ENCODE measurements around the gene SPG7.
A peak's percentile ranks its signal among the peaks of the same experiment; 100 is the strongest.

The SPG7 gene

DNA sequence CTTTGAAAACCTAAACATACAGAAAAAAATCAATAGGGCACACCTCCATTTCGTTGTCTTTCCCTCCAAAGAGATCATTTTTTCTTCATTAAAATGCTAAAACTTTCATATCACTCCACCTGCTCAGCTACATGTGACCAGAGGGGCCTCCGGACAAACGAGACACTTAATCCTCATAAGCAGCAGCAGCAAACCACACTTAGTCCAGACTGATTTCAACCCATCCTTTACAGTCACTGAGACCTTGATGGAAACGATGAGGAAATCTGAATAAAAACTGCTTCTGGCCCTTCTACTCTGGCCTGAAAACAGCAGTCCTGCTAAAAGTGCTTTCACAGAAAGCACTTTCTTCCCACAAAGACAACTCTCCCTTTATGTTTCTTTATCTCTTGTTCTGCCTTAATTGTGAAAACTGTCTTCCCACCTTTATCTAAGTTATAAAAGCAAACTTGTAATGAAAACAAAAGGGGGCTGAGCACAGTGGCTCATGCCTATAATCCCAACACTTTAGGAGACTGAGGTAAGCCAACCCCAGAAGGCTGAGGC is 22.4 kb upstream of the SPG7 start:
- DNase-seq (ENCODE audit: low read depth in 2 of 2): no peak

DNA sequence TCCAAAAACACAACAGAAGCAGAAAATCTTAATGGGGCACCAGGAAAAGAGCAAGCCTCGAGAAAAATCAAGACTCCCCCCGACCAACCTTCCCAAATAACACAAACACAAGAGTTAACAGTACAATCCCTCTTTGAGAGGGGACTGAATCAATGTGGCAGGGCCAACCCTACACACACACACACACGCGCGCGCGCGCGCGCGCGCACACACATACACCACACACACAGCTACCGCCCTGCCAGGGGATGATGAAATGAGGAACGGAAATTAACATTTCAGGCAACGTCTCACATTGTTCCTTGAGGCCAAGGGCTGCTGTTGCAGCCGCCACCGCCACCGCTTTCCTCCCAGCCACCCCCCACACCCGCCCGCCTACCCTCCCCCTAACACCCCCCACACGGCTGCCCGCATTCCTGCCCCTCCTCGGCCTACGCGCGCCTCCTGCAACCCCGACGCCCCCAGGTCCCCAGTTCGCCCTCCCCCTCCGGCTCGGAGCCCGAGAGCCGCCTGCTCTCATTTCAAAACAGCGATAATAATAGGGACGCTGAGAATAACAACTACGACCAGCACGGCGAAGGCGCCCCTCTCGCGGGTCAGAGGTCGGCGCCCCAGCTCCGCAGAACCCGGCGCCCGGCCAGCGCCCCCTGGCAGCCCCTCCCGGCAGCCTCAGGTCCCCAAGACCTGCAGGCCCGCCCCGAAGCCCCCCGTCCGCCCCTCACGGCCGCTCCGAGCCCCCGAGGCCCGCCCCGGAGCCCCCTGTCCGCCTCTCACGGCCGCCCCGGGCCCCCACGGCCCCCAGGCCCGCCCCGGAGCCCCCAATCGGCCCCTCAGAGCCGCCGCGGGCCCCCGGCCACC is 18.9 kb upstream of the SPG7 start:
- DNase-seq (ENCODE audit: low read depth in 2 of 2): peak; percentile 64 to 68

DNA sequence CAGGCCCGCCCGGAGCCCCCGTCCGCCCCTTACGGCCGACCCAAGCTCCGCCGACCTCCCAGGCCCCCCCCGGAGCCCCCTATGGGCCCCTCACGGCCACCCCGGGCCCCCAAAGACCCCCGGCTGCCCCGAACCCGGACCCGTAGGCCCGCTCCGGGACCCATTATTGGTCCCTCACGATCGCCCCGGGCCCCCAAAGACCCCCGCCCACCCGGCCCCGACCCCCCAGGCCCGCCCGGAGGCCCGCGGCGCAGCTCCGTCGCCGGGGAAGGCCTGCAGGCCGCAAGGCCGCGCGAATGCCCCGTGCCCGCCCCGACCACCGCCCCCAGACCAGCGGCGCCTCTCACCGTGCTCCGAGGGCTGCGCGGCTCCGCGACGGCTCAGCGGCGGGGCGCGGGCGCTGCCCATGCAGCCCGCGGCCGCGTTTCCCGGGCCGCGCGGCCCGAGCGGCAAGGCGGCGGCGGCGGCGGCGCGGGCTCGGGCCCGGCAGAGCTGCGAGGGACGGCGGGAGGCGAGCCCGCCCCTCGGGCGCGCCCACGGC is 18.2 kb upstream of the SPG7 start:
- no peak for DNase-seq (ENCODE audit: low read depth in 2 of 2)

DNA sequence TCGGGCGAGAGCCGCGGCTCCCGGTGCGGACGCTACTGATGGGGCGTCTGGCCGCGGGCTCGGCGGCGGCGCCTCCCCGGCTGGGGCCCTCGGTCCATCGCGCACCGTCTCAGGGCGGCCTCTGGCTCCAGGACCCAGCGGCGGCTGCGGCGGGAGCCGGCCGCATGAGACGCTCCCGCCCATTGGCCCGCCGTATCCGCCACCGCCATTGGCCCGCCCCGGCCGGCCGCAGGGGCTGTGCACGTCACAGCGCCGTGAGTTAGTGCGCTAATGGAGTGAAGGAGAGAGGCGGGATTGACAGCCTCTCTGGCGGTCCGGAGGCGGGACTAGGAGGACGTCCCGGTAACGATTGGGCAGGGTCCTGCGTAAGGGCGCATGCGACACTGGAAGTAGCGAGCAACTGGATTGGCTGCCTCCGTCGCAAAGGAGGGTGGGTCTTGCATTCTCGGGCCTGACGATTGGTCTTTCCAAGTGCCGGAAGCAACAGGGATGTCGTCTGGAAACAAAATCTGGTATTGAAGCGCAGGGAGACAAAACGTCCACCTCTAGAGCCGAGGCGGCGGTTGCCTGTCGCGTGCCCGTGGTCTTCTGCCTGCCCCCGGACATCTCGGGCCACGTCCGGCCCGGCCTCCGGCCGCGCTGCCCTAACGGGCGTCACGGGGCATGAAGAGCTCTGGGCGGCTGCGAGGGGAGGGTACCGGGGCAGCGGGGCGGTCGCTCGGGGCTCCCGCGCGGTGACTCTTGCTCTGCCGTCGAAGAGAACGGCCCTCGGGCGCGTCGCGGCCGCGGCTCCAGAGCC is 17.6 kb upstream of the SPG7 start, which contains the start of gene ANKRD11:
TSS of gene ANKRD11 (minus strand) at position 123 of the 799 bp plus-strand sequence. CDS start 173,542 bp downstream, outside the sequence.
- peak; percentile 94 to 95 for DNase-seq (ENCODE audit: low read depth in 2 of 2)

DNA sequence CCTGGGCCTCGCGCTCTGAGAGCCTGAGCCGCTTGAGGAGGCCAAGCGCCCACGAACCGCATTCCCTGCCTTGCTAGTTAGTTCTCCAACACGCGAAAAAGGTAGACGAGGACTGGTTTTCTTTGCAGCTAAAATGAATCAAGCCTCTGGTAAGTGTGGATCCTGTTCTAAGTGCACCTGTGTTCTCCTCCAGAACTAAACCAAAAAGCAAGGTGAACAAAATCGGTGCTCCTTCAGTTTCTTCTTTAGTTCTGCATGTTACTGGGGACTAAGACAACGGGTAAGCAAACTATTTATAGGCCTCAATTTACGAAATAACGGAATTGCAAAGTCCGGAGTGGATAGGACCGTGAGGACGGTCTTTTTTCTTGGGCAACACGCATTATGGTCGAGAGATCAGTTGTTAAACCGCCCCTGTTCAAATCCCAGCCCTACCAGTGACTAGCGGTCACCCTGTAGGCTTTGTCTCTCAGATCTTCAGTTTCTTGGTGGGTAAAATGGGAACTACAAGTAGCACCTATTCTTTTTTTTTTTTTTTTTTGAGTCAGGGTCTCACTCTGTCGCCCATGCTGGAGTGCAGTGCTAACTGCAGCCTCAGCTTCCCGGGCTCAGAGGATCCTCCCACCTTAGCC is 16.8 kb upstream of the SPG7 start:
- DNase-seq (ENCODE audit: low read depth in 2 of 2): no peak

DNA sequence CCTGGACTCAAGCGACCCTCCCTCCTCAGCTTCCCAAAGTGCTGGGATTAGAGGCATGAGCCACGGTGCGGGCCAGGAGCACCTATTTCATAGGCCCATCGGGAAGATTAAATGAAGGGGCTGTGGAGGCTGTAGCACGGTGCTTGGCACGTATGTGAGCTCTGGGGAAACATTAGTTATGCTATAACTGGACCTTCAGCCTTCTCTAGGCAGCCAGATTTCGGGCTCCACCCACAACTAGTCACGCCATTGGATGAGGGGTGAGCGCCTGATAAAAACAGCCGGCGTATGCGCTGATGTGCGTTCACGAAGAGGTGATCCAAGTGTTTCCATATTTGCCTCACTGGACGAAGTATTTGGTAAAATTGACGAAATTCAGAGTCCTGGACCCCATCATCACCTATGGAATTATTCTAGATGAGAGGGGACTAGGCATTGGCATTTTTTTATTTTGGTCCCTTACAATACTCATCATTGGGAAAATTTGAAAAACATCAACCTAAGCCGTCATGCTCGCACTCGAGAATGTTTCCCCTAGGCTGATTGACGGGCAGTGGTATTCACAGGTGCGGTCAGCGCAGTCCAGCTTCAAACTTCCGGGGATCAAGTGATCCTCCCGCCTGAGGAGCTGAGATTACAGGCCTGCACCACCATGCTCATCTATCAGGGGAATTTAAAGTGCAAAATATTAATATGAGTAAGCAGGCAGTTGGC is 16.1 kb upstream of the SPG7 start:
- no peak for DNase-seq (ENCODE audit: low read depth in 2 of 2)

DNA sequence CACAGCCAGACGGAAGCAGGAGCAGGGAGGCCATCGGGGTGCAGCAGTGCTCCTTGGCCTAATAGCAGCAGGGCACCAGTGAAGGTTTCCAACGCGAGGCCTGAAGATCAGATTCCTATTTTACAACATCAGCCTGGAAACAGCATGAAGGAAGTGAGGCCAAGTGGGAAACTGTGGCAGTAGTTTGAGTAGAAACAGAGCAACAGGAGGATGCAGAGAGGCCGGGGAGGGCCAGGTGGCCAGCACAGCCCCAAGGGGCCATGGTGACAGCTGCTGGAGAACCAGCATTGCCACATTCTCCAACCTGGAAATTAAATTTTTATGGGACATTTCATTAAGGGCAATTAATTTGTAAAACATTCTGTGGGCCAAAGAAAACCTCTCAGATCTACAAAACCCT is 14.4 kb upstream of the SPG7 start:
- no peak for DNase-seq (ENCODE audit: low read depth in 2 of 2)

DNA sequence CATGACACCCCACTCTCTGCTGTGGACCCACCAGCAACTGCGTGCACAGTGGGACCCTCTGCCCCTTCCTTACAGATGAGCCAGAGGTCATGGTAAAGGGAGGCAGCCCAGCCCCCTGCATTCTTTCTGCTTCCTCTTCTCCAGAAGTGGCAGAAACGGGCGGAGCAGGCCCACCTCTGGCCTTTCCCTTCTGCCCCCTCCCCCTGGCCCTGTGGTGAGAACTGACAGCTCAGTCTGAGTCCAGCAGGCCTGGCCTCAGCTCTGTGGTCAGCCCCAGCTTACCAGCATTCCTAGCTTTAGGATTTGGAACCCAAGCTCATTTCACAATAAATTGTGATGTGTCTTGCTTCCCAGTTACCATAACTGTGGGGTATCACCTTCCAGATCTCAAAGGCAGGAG is 13.1 kb upstream of the SPG7 start:
- no peak for DNase-seq (ENCODE audit: low read depth in 2 of 2)

DNA sequence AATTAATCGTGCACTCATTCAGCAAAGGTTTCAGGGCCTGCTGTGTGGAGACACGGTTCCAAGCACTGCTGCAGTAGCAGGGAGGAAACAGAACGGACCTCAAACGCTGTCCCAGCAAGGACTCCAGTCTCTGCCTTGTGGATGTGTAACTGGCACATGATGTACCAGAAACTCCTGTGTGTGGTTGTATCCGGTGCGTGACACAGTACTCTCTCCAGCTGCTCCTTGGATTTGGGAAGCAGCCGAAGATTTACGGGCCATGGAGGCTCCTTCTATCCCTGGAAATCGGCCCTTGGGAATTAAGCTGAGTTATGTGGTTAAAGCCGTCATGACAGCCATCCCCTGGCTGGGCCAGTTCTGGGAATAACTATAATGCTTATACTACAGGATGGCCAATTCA is 9.4 kb upstream of the SPG7 start:
- no peak for DNase-seq (ENCODE audit: low read depth in 2 of 2)

DNA sequence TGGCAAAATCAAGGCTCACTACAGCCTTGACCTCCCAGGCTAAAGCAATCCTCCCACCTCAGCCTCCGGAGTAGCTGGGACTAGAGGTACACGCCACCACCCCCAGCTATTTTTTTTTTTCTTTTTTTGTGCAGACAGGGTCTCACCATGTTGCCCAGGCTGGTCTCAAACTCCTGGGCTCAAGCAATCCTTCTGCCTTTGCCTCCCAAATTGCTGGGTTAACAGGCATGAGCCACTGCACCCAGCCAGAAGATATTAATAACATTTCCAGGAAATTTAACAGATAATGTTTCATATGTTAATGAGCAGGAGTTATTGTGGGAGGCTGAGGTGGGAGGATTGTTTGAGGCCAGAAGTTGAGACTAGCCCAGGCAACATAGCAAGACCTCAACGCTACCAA is 8.4 kb upstream of the SPG7 start:
- no peak for DNase-seq (ENCODE audit: low read depth in 2 of 2)

DNA sequence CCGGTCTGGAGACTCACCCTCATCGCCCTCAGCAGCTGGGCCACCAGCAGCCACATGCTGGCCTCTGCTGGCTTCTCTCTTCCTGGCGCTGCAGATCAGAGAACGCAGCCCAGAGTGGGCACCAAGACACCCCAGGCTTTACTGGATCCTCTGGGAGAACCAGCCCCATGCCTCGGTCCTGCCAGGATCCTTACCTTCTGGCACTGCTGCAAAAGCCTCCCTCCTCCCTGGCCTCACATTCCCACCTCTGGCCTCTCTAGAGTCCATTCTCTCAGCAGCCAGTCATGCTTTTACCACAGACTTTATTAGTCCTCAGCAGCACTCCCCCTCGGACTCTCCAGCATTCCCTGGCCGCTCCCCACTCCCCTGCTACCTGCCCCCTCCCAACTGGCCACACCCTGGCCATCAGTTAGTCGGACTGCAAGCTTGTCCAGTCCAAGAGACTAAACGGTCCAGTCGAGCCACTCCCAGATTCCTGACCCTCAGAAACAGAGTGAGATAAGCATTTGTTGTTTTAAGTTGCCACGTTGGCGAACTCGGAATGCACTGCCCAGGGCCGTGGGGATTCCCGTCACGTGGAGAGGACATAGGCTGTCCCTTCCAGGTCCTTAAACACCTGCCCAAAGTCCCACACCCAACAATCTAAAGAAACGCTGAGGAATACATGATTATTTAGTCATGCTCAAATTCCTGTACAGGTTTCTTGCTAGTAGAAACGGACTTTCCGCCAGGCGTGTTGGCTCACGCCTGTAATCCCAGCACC is 5.9 kb upstream of the SPG7 start:
- DNase-seq (ENCODE audit: low read depth in 2 of 2): no peak

DNA sequence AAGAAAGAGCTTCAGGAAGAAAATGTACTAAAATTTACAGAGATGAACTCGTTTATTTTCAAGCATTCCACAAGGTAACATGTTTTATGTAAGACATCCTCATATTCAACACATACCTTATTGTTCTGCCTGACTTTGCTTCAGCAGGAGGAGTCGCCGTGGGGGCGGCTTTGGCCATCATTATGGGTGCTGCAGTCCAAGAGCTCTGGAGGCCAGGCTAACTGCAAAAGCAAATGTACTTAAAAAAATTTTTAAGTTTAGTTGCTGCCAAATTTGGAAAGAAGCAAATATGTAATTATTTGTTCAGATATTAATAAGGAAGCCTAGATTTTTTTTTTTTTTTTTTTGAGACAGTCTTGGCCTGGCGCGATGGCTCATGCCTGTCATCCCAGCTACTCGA is 4.1 kb upstream of the SPG7 start:
- no peak for DNase-seq (ENCODE audit: low read depth in 2 of 2)

DNA sequence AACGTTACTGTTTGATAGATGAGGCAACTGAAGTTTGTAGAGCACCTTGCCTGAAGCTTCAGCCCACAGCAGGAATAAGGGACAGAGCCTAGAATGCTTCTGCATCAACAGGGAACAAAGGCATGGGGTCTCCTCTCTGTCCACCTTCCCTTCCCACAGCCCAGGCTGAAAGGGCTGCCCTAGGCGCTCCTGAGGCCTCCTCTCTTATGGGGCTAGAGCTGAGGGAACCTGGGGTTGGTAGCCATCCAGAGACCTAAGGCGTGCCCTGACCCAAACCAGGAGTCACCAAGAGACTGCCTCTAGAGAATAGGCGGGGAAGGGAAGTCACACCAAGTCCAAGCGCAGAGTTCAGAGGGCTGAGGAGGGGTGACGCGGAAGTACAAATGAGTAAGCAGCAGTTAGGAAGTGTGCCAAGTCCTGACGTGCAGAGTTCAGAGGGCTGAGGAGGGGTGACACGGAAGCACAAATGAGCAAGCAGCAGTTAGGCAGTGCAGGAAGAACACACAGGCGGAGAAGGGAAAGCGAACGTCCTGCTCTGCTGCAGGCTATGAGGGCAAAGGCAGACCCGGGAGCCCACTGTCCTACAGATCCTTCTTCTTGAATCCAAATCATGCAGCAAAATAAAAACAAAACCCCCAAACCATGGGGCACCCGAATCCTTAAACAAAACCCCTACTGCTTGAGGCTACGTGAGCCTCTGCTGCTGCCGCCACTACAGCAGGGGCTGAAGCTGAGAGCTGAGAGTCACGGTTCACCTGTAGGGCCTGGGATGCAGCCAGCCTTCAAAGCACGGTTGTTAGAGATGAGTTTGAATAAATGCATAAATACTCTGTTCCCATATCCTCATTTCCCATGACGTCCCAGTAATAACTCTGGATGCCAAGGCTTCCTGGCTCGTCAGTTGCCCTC is 2.7 kb upstream of the SPG7 start:
- DNase-seq (ENCODE audit: low read depth in 2 of 2): peak; percentile 76 to 83

DNA sequence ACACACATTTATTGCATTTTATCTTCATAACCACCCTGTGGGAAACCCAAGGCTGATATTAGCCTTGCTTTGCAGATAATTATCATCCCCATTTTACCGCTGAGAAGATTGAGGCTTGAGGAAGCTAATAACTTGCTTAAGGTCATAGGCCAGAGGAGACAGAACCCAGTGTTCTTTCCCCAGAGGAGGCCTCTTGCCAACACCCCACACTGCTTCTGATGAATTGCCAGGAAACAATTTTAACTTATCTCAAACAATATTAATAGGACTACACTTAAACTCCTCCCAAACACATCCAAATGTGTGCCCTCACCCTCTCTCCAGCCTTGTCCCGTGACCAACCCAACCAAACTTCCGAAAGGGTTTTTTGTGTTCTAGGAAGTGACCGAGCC is 2.1 kb upstream of the SPG7 start:
- no peak for DNase-seq (ENCODE audit: low read depth in 2 of 2)

DNA sequence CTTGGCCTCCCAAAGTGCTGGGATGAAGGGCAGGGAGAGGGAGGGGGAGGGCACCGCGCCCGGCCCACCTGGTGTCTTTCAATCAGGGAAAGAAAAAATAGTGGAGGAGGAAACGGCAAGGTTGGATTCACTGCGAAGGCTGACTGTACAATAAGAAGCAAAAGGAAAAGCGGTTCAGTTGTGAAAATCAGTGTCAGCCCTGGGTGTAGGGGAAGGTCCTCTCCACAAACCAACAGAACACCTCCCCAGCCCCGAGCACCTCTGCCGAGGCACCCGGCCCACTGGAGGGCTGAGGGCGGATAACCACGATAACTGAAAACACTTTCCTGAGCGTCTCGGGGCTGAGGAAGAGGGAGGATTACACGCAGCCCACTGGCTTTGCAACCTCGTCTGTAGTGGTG is 1.4 kb upstream of the SPG7 start:
- DNase-seq (ENCODE audit: low read depth in 2 of 2): no peak

DNA sequence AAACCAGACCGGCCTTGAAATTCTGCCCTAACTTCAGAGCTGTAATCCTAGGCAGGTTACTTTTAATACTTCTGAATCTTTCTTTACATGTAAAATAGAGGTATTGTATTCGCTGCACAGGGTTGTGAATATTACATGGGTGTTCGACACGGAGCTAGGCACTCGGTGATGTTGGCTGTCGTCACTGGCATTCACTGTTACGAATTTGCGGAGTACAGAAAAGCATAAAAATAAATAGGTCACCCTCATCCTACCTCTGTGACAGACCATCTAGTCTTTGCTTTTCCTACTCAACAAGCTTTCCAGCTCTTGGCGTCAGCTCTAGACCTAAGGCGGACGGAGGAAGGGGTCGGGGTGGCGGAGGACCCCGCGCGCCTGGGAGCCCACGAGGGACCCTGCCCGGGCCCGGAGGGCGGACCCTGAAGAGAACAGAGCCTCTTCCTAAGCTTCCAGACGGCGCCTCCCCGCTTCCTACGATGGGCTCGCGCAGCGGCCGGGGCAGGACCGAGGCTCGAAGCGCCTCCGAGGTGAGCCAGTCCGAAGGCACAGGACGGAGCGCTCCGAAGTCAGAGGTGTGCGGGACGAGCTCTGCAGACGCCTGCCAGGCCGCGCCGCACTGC is 879 bp upstream of the SPG7 start:
- DNase-seq (ENCODE audit: low read depth in 2 of 2): no peak

DNA sequence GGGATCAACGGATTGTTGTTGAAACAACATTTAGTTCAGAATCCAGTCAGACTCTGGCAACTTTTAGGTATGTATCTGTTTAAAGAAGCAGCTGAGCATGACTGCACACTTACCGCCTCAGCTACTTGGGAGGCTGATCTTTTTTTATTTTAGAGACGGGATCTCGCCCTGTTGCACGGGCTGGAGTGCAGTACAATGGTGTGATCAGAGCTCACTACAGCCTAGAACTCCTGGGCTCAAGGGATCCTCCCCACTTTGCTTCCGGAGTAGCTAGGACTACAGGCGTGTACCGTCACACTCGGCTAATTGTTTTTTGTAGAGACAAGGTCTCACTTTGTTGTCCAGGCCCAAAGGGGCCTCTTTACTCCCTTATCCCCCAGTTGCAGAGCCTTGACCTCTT is 2.3 kb downstream of the SPG7 start:
- DNase-seq (ENCODE audit: low read depth in 2 of 2): no peak

DNA sequence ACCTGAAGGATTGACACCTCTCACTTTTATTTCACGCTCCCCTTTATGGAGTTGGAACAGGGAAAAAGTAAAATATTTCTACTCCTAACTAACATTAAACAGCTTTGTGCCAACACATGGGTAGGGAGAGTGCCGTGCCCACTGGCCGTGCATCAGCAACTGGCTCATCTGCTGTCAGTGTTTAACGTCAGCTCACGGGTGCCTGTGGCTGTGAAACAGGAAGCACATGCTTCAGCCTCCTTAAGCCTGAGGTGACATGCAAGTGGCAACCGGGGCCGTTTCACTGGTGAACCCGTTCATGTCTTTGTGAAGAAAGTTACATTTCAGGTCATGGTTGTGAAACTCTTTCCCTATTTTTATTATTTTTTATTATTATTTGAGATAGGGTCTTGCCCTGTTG is 3.2 kb downstream of the SPG7 start:
- no peak for DNase-seq (ENCODE audit: low read depth in 2 of 2)

DNA sequence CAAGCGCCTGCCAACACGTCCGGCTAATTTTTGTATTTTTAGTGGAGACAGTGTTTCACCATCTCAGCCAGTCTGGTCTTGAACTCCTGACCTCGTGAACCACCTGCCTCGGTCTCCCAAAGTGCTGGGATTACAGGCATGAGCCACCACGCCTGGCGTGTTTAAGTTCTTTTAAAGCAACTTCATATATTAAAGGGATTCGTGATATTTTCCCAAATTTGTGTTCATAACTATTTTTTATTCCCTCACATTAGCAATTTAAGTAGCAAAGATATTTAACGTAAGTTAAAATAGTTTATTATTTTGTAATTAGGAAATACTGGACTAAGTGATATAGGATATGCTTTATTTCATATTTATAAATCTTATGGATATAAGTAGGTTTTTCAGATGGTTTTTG is 4.2 kb downstream of the SPG7 start:
- no peak for DNase-seq (ENCODE audit: low read depth in 2 of 2)
